Glutamatergic neuron (in vitro differentiated cells): ENCODE measurements around the gene CRAT. TPM values are rescaled to one million over a fixed set of nuclear protein-coding genes. Genes with fewer than 3 reads are reported as not detected.
A peak's percentile ranks its signal among the peaks of the same experiment; 100 is the strongest.

ENCODE experiments used
- DNase-seq: peaks from one replicate; pipeline ENCODE4 v3.0.0; 2022
- H3K27ac Mint-ChIP-seq: one replicate; pipeline ENCODE4 v1.8.0; 2020; ENCODE audit warnings: mild to moderate bottlenecking, mixed read lengths, inconsistent platforms; ENCODE audit not compliant: unreplicated experiment
- H3K27me3 Mint-ChIP-seq: one replicate; pipeline ENCODE4 v1.8.0; 2020; ENCODE audit warnings: mild to moderate bottlenecking, moderate library complexity, mixed read lengths, inconsistent platforms; ENCODE audit not compliant: unreplicated experiment
- H3K36me3 Mint-ChIP-seq: one replicate; pipeline ENCODE4 v1.8.0; 2020; ENCODE audit warnings: mild to moderate bottlenecking, mixed read lengths, inconsistent platforms; ENCODE audit not compliant: unreplicated experiment
- H3K4me1 Mint-ChIP-seq: one replicate; pipeline ENCODE4 v1.8.0; 2020; ENCODE audit warnings: mild to moderate bottlenecking, low read depth, mixed read lengths, inconsistent platforms; ENCODE audit not compliant: unreplicated experiment
- H3K4me3 Mint-ChIP-seq: one replicate; pipeline ENCODE4 v1.8.0; 2020; ENCODE audit warnings: mild to moderate bottlenecking, mixed read lengths, inconsistent platforms; ENCODE audit not compliant: unreplicated experiment
- H3K9me3 Mint-ChIP-seq: one replicate; pipeline ENCODE4 v1.8.0; 2020; ENCODE audit warnings: mild to moderate bottlenecking, moderate library complexity, mixed read lengths, inconsistent platforms; ENCODE audit not compliant: unreplicated experiment
- total RNA-seq: library from RNA; stranded (reverse); fragmentation: NEBNext Ultra II Directional; extraction: Animal tissue kit (Norgen Biotek cat#: 25700); gene quantifications from one replicate; pipeline ENCODE4 v1.2.1, GENCODE V29; 2021; ENCODE audit not compliant: unreplicated experiment
- TF ChIP-seq, protein P1 (sequence below): fragments of 200-600 bp; sonication (generic); IDR thresholded peaks from one replicate; pipeline ENCODE4 v1.5.0; 2021; ENCODE audit not compliant: partially characterized antibody, unreplicated experiment

CRAT gene
- total RNA-seq, 1 donor from 2014 or later = 95.8 TPM

DNA sequence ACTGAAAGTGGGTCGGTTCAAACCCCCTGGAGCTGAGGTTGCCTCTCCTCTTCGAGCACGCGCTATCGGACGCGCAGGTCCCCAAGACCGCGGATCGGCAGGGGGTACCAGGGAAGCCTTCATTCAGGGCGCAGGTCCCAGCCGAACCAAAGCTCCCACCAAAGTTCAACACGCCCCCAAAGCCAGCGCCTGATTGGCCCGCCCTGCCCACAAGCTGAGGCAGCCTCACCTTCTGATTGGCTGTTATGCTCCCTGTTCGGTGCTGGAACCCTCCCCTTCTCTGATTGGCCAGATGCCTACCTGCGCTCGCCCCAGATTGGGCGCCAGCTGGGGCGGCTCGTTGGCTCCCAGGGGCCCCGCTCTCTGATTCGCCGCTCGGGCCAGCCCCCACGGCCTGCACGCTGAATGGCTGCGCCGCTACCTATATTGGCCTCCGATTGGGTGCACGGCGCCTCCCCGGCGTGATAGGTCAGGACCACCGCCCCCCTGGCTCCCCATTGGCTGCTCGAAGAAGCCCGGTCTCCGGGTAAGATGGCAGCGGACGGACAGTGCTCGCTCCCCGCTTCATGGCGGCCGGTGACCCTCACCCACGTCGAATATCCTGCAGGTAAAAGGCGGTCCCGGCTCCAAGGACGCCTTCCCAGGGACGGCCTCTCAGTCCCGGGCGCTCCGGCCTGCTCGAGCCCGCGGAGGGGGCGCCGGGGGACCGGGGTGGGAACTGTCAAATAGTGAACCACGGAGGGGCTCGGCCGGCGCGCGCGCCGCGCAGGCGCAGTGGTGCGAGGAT, 29.8 kb downstream of the CRAT start, which contains the start of gene DOLPP1:
TSS of gene DOLPP1 (plus strand) at position 511 of the 787 bp plus-strand sequence. CDS start at position 532, 21 bp downstream.
- Mint-ChIP-seq H3K4me1 (peaks cover 5% of the 10 kb centered on the region), H3K4me3 (peak within 1 kb of the TSS; percentile 89), H3K27me3 (no peaks in the 10 kb centered on the region), H3K27ac (peak within 1 kb of the TSS; percentile 5), H3K9me3 (peaks cover 3% of the 10 kb centered on the region), H3K36me3 (no peaks in the 10 kb centered on the region)
- TF ChIP-seq, protein P1, sequence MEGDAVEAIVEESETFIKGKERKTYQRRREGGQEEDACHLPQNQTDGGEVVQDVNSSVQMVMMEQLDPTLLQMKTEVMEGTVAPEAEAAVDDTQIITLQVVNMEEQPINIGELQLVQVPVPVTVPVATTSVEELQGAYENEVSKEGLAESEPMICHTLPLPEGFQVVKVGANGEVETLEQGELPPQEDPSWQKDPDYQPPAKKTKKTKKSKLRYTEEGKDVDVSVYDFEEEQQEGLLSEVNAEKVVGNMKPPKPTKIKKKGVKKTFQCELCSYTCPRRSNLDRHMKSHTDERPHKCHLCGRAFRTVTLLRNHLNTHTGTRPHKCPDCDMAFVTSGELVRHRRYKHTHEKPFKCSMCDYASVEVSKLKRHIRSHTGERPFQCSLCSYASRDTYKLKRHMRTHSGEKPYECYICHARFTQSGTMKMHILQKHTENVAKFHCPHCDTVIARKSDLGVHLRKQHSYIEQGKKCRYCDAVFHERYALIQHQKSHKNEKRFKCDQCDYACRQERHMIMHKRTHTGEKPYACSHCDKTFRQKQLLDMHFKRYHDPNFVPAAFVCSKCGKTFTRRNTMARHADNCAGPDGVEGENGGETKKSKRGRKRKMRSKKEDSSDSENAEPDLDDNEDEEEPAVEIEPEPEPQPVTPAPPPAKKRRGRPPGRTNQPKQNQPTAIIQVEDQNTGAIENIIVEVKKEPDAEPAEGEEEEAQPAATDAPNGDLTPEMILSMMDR = no peak
- peak; percentile 99 for DNase-seq

DNA sequence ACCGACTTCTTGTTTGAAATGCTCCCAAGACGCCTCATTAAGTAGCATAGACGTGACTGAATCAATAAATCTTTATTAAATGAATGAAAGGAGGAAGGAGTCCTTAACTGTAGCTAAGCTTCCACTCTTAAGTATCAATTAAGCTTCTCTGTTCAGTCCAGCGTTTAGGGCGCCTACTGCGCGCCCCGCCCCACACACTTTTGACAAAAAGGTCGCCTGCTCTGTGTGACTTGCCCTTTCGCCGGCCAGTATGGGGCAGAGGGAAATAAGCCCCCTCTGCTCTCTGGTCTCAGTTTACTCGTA, 30.3 kb downstream of the CRAT start:
- TF ChIP-seq, protein P1 = no peak

DNA sequence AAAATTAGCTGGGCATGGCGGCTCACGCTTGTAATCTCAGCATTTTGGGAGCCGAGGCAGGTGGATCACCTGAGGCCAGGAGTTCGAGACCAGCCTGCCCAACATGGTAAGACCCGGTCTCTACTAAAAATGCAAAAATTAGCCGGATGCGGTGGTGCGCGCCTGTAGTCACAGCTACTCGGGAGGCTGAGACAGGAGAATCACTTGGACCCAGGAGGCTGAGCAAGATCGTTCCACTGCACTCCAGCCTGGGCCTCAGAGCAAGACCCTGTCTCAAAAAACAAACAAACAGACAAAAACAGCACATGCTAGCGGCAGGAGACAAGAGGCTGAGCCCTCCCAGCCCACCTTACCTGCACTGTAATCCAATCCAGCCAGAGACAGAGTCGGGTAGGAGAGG, 30.8 kb downstream of the CRAT start:
- H3K4me3 Mint-ChIP-seq = peak overlapping the region; percentile 89
- H3K4me1 Mint-ChIP-seq = peaks cover 5% of the 10 kb centered on the region
- H3K36me3 Mint-ChIP-seq = no peaks in the 10 kb centered on the region
- H3K27me3 Mint-ChIP-seq = no peaks in the 10 kb centered on the region
- TF ChIP-seq, protein P1 = no peak
- no peak for DNase-seq
- no peak overlapping the region for H3K27ac Mint-ChIP-seq
- peaks cover 3% of the 10 kb centered on the region for H3K9me3 Mint-ChIP-seq

More for the DNA sequence above, 30.3 kb downstream of the CRAT start:
- no peak for DNase-seq
- Mint-ChIP-seq H3K27me3 (no peaks in the 10 kb centered on the region), H3K4me3 (peak overlapping the region; percentile 89), H3K27ac (no peak overlapping the region), H3K4me1 (peaks cover 5% of the 10 kb centered on the region), H3K9me3 (peaks cover 3% of the 10 kb centered on the region), H3K36me3 (no peaks in the 10 kb centered on the region)

DNA sequence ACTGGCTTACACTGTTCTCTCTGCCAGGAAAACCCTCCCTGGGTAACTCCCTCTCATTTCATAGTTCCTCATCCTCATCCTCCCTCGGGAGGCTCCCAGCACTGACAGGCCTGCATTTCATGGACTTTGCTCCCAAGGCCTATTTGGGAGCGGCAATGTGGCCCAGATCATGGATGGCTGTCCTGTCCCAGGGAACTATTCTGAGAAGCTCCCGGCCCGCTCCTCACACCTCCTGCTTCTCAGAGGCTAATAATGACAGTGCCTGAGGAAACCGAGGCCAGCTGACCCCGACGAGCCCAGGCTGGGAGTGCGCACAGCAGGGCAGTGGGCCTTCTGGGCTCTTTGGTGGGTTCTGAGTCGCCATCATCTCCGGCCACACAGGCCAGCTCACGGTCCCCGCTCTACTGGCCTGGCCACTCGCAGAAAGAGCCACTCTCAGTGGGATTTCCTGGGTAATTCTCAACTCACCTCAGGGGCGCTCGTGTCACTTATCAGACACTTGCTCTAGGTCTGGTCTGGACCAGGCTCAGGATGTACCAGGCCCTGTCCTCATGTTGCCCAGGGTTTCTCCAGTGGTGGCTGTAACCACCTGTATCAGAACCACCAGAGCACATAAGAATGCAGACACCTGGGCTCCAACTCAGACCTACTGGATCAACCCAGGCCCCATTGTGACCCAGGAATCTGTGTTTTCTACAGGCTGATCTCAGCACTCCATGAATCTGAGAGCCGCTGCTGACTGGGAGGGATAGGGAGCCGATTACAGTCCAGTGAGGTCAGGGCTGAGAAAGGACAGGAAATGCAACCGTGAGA, 31.7 kb downstream of the CRAT start:
- Mint-ChIP-seq H3K4me1 (peaks cover 5% of the 10 kb centered on the region), H3K27ac (no peak overlapping the region), H3K4me3 (peak overlapping the region; percentile 57), H3K9me3 (peaks cover 3% of the 10 kb centered on the region), H3K36me3 (no peaks in the 10 kb centered on the region), H3K27me3 (no peaks in the 10 kb centered on the region)
- DNase-seq = no peak
- TF ChIP-seq, protein P1 = no peak

DNA sequence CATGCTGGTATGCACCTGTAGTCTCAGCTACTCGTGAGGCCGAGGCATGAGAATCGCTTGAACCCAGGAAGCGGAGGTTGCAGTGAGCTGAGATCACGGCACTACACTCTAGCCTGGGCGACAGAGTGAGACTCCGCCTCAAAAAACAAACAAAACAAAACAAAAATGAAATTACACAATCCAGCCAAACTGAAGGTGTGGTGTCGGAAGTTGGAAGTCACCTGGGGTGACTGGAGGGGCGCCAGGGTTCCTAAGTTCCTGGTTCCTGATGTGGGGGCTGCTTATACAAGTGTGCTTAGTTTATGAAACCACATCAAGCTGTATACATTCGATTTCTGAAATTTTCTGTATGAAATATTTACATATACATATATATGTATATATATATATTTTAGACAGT, 33.4 kb downstream of the CRAT start:
- H3K27me3 Mint-ChIP-seq = no peaks in the 10 kb centered on the region
- no peak overlapping the region for H3K27ac Mint-ChIP-seq
- no peak overlapping the region for H3K4me3 Mint-ChIP-seq
- H3K36me3 Mint-ChIP-seq = no peaks in the 10 kb centered on the region
- H3K9me3 Mint-ChIP-seq = peaks cover 3% of the 10 kb centered on the region
- H3K4me1 Mint-ChIP-seq = no peaks in the 10 kb centered on the region
- TF ChIP-seq, protein P1 = no peak
- no peak for DNase-seq
